DOHH2 (cell line): ENCODE data around the gene CFAP61.
"Not testable (repeated sequence)": the region's sequence is repeated elsewhere in the genome, so short reads cannot be mapped to it uniquely, and the experiment has no call there.

Source experiments
- H3F3A ChIP-seq: fragments of 200-600 bp; sonication (generic), shearing (Covaris generic); 2 replicates; pipeline ENCODE4 v1.6.0; 2016; ENCODE audit warnings: antibody characterized with exemption, mild to moderate bottlenecking; ENCODE audit not compliant: control insufficient read depth, insufficient read depth
- H3K27ac ChIP-seq: fragments of 200-600 bp; sonication (generic); 2 replicates; pipeline ENCODE4 v1.5.1; 2014; ENCODE audit warnings: low read depth, mild to moderate bottlenecking, low read length, moderate library complexity
- H3K27me3 ChIP-seq: fragments of 200-600 bp; sonication (generic); 2 replicates; pipeline ENCODE4 v1.6.1; 2014; ENCODE audit warnings: mild to moderate bottlenecking, low read length, mixed read lengths; ENCODE audit not compliant: control insufficient read depth
- H3K36me3 ChIP-seq: fragments of 200-600 bp; sonication (generic); 2 replicates; pipeline ENCODE4 v1.6.1; 2014; ENCODE audit warnings: mild to moderate bottlenecking, low read length, moderate library complexity, mixed read lengths; ENCODE audit not compliant: control insufficient read depth
- H3K4me1 ChIP-seq: fragments of 200-600 bp; sonication (generic); 2 replicates; pipeline ENCODE4 v1.6.1; 2014; ENCODE audit warnings: mild to moderate bottlenecking, low read length, mixed read lengths; ENCODE audit not compliant: control insufficient read depth
- H3K4me2 ChIP-seq: fragments of 200-600 bp; sonication (generic); 2 replicates; pipeline ENCODE4 v1.6.0; 2014; ENCODE audit warnings: mild to moderate bottlenecking, low read length, moderate library complexity
- H3K4me3 ChIP-seq: fragments of 200-600 bp; sonication (generic); 2 replicates; pipeline ENCODE4 v1.5.1; 2014; ENCODE audit warnings: mild to moderate bottlenecking, low read length, mixed read lengths
- H3K79me2 ChIP-seq: fragments of 200-600 bp; sonication (generic); 2 replicates; pipeline ENCODE4 v1.6.1; 2014; ENCODE audit warnings: mild to moderate bottlenecking, low read length, mixed read lengths; ENCODE audit not compliant: control insufficient read depth
- H3K9me2 ChIP-seq: fragments of 200-600 bp; sonication (generic); replicated peaks from 2 replicates; pipeline ENCODE4 v1.6.1; 2014; ENCODE audit warnings: mild to moderate bottlenecking, low read length, mixed read lengths; ENCODE audit not compliant: control insufficient read depth
- H3K9me3 ChIP-seq: fragments of 200-600 bp; sonication (generic); 2 replicates; pipeline ENCODE4 v1.6.1; 2014; ENCODE audit warnings: antibody characterized with exemption, low read length, mixed read lengths; ENCODE audit not compliant: control insufficient read depth, insufficient read depth
- H4K20me1 ChIP-seq: fragments of 200-600 bp; sonication (generic); 2 replicates; pipeline ENCODE4 v1.6.0; 2014; ENCODE audit warnings: low read depth, mild to moderate bottlenecking, antibody characterized with exemption, low read length, moderate library complexity; ENCODE audit not compliant: control insufficient read depth, insufficient read depth
- EZH2phosphoT487 ChIP-seq: fragments of 200-600 bp; sonication (generic); IDR thresholded peaks from 2 replicates; pipeline ENCODE4 v1.6.1; 2017; ENCODE audit warnings: borderline replicate concordance, mild to moderate bottlenecking, antibody characterized with exemption, low read length, moderate library complexity, mixed read lengths
- TF ChIP-seq, protein P1 (sequence below): fragments of 200-600 bp; sonication (generic); IDR thresholded peaks from one replicate; pipeline ENCODE4 v1.5.1; 2014; ENCODE audit warnings: antibody characterized with exemption, mild to moderate bottlenecking, low read depth, low read length; ENCODE audit not compliant: poor library complexity, severe bottlenecking

CFAP61 gene

GRCh38 chr20:20215976-20216727, 163.8 kb downstream of the CFAP61 start:
- Histone ChIP-seq H3K9me3 (no peaks in the 10 kb centered on the region), H3K9me2 (no peaks in the 10 kb centered on the region)

DNA sequence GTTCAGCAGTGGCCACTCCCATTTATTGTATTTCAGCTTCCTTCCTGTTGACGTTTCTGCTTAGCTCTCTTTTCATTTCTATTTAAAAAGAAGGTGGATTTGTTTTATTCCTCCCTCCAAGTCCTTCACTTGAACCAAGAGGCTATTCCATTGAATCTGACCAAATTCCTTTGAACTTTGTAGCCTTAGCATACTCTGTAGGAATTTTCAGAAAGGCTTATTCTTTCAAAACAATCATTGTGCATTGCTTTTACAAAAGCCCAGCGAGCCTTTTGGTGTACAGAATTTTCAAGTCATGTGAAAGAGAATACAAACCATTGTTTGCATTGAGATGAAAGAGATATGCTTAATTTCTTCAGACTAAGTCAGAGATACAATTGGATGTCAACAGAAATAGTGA, 164.6 kb downstream of the CFAP61 start:
- Histone ChIP-seq H3K9me2 (no peaks in the 10 kb centered on the region), H3K79me2 (no peaks in the 10 kb centered on the region), H3K9me3 (no peaks in the 10 kb centered on the region), H4K20me1 (no peaks in the 10 kb centered on the region), H3K4me3 (no peak overlapping the region), H3F3A (no peaks in the 10 kb centered on the region), H3K27ac (no peak overlapping the region), H3K36me3 (no peaks in the 10 kb centered on the region), H3K27me3 (peaks cover 2% of the 10 kb centered on the region; the same call in 1 of the 2 replicates), H3K4me2 (no peak overlapping the region), H3K4me1 (0 out of 2 replicates have a peak, but pooled peaks cover 3% of the 10 kb centered on the region)
- TF ChIP-seq EZH2phosphoT487 = no peak
- TF ChIP-seq, protein P1, sequence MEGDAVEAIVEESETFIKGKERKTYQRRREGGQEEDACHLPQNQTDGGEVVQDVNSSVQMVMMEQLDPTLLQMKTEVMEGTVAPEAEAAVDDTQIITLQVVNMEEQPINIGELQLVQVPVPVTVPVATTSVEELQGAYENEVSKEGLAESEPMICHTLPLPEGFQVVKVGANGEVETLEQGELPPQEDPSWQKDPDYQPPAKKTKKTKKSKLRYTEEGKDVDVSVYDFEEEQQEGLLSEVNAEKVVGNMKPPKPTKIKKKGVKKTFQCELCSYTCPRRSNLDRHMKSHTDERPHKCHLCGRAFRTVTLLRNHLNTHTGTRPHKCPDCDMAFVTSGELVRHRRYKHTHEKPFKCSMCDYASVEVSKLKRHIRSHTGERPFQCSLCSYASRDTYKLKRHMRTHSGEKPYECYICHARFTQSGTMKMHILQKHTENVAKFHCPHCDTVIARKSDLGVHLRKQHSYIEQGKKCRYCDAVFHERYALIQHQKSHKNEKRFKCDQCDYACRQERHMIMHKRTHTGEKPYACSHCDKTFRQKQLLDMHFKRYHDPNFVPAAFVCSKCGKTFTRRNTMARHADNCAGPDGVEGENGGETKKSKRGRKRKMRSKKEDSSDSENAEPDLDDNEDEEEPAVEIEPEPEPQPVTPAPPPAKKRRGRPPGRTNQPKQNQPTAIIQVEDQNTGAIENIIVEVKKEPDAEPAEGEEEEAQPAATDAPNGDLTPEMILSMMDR = no peak

More at GRCh38 chr20:20215976-20216727, 163.8 kb downstream of the CFAP61 start:
- Histone ChIP-seq H3K27ac (no peak overlapping the region), H3K4me1 (0 out of 2 replicates have a peak, but pooled peaks cover 3% of the 10 kb centered on the region), H3K27me3 (0 out of 2 replicates have a peak, but pooled peaks cover 2% of the 10 kb centered on the region), H4K20me1 (no peaks in the 10 kb centered on the region), H3K4me3 (no peak overlapping the region), H3K79me2 (no peaks in the 10 kb centered on the region), H3K4me2 (no peak overlapping the region), H3F3A (no peaks in the 10 kb centered on the region), H3K36me3 (no peaks in the 10 kb centered on the region)
- TF ChIP-seq, protein P1 = no peak
- TF ChIP-seq EZH2phosphoT487 = no peak

- Histone ChIP-seq H3K27me3 (peaks cover 2% of the 10 kb centered on the region; the same call in 1 of the 2 replicates), H3K79me2 (no peaks in the 10 kb centered on the region), H3K36me3 (no peaks in the 10 kb centered on the region), H3K4me1 (0 out of 2 replicates have a peak, but pooled peaks cover 1% of the 10 kb centered on the region), H3F3A (no peaks in the 10 kb centered on the region), H3K4me2 (no peak overlapping the region), H3K27ac (no peak overlapping the region), H3K9me2 (no peaks in the 10 kb centered on the region), H4K20me1 (no peaks in the 10 kb centered on the region), H3K4me3 (no peak overlapping the region), H3K9me3 (no peaks in the 10 kb centered on the region)
- no peak for TF ChIP-seq EZH2phosphoT487
- TF ChIP-seq, protein P1 = no peak
These were observed 165.3 kb downstream of the CFAP61 start for GRCh38 chr20:20217621-20218020.

DNA sequence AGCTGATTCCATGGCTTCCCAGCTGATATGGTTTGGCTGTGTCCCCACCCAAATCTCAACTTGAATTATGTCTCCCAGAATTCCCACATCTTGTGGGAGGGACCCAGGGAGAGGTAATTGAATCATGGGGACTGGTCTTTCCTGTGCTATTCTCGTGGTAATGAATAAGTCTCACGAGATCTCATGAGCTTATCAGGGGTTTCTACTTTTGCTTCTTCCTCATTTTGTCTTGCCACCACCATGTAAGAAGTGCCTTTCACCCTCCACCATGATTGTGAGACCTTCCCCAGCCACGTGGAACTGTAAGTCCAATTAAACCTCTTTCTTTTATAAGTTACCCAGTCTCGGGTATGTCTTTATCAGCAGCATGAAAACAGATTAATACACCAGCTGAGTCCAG, 165.8 kb downstream of the CFAP61 start:
- H3K9me2 ChIP-seq, H3K4me3 ChIP-seq, H3K4me2 ChIP-seq, H3K27me3 ChIP-seq, H3K4me1 ChIP-seq, H3K79me2 ChIP-seq, H3F3A ChIP-seq, H3K27ac ChIP-seq, H3K36me3 ChIP-seq, H4K20me1 ChIP-seq, H3K9me3 ChIP-seq: not testable (repeated sequence)
